Adipose tissue (tissue), 3 donors: Measurements from ENCODE around the gene H2BK1. TPM values are rescaled to one million over a fixed set of nuclear protein-coding genes. Genes with fewer than 3 reads are reported as not detected.

Source experiments
- H3K27ac ChIP-seq: one replicate; pipeline ENCODE4 v1.5.1; 2013; ENCODE audit warnings: low read depth, low read length
- WGBS, 3 donors: extraction: QIAGEN DNeasy Blood & Tissue Kit; methylation state at CpG; one replicate each; pipeline ENCODE4 v1.1.7; 2013; 5-methylcytosine and 5-hydroxymethylcytosine counted together
- polyA plus RNA-seq, 3 donors: library from polyadenylated mRNA; stranded (reverse); fragments of 200-250 nt; gene quantifications; one replicate each; pipeline ENCODE4 v1.2.3, GENCODE V29; 2013
- donor health status: healthy with polysubstance abuse.
- donor health status: Bipolar disorder and iron deficiency.
- donor health status: healthy.

Gene H2BK1
- polyA plus RNA-seq, 3 donors: not detected

DNA sequence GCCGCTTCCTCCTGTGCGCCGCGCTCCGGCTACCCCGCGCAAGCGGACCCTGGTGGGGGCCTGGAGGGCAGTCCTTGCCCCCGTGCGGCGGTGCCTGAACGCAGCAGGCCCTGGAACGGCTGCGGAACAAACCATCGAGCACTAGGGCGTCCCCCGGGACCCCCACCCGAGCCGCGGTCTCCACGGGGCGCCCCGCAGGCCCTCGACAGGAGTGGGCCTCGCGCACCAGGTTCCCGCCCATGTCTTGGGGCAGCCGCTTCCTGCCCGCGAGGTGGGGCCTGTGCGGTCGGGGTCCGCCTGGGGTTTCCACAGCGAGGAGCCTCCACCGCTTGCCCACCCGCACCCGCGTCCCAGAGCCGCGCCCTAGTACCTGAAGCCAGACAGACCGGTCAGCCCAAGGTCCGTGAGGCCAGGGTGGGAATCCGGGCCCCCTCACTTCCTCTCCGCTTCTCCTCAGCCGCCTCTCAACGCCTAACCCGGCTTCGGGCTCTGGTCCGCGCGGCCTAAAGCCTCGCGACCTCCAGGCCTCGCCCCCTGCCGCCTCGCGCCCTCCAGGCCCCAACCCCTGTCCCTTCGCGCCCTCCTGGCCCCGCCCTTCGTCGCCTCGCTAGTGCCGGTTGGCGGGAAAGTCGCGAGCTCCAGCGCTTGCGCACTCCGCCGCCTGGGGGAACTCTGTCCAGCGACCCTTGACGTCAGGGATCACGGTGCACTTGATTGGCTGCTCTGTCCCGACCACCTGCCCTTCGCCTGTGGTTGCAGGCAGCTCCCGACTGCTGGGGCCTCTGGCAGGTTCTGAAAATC, 35.8 kb downstream of the H2BK1 start:
- 55 to 68% (median 63%) methylated on average over 77 of the region's 77 CpGs for WGBS, 3 donors

DNA sequence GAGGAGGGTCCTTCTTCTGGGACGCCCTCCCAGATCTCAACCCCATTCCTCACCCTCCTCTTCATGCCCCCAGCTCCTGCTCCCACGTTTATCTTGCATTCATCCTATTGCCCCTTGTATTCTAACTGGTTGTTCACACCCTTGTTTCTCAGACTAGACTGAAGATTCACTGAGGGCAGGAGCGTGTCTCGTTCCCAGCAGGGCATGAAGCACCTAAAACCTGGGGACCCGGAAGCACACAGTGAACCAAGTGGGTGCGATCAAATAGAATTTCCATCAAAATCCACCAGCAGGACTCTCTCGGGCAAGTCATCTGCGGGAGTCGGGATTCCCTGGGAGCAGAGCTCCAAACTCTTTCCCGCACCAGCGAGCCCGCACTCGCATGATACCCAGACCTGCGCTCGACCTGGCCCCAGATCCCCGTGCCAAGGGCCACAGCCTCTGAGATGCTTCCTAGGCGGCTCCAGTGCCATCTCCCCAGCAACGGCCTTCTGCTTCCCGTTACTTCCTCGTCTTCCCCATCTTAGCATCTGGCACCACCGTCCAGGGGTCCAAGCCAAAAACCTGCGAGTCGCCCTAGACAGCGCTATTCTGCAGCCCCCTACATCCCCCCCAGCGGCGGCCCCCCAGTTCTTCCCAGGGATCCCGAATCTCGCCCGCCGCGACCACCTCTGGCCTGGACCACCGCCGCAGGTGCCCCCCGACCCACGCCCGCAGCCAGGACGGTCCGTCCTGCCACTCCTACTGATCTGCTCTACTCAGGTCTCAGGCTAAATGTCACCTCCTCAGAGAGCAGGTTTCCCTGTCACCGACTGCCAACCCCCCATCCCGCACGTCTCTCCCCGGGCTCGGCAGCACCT, 36.7 kb downstream of the H2BK1 start:
- no peak overlapping the region for H3K27ac ChIP-seq
- 82 to 87% (median 86%) methylated on average over 33 to 43 of the region's 43 CpGs for WGBS, 3 donors

More for the DNA sequence above, 35.8 kb downstream of the H2BK1 start:
- H3K27ac ChIP-seq: no peak overlapping the region

DNA sequence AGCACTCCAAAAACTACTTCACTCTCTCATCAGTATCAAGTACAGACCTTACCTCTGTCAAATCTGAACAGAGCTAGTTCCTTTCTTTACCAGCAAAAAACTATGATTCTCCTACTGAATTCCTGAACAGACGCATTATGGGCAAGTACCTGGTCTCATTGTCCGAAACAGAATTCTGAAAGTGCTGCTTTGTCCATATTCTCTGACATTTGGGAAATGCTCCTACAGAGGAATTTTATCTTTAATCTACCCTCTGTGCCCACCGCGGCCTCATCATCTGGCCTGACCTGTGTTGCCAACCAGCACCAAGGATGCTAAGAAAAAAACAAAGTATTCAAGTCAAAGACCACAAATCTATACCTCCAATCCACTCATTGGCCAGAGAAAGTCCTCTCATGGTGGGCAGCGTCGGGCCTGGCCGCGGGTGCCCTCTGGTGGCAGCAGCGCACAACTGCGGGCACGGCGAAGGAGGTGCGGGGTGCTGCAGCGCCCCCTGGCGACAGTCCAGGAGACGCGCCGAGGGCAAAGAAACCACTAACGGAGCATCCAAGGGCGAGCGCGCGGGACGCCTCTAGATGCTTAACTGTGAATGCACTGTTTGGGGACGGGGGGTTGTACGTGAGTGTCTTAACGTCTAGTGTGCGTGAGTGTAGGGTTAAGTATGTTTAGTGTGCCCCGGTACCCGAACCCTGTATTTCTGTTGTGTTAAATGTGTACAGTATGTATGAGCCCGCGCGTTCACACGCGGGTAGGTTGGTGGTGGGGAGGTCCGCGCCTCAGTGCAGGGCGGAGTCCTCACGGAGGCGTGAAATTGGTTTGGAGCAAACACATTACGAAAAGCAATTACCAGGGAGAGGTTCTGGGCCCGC, 37.8 kb downstream of the H2BK1 start:
- WGBS, 3 donors: 17 to 22% (median 22%) methylated on average over 42 of the region's 42 CpGs
- no peak overlapping the region for H3K27ac ChIP-seq

DNA sequence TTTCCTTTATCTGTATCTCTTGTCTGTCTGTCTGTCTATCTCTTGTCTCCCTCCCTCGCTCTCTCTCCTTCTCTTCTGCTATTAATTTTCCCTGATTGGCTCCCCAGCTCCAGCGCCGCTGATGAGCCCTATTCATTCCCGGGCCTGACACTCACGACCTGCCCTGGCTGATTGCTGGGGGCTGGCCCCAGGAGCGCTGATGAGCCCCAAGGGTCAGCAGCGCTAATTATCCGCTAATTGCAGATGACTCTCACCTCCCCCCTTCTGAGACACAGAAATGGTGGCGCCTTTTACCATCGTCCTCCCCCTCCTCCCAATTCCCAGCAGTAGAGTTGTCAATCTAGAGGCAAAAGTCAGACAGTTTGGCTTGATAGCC, 41.5 kb downstream of the H2BK1 start:
- H3K27ac ChIP-seq: no peak overlapping the region
- 42 to 49% (median 43%) methylated on average over 10 of the region's 10 CpGs for WGBS, 3 donors

DNA sequence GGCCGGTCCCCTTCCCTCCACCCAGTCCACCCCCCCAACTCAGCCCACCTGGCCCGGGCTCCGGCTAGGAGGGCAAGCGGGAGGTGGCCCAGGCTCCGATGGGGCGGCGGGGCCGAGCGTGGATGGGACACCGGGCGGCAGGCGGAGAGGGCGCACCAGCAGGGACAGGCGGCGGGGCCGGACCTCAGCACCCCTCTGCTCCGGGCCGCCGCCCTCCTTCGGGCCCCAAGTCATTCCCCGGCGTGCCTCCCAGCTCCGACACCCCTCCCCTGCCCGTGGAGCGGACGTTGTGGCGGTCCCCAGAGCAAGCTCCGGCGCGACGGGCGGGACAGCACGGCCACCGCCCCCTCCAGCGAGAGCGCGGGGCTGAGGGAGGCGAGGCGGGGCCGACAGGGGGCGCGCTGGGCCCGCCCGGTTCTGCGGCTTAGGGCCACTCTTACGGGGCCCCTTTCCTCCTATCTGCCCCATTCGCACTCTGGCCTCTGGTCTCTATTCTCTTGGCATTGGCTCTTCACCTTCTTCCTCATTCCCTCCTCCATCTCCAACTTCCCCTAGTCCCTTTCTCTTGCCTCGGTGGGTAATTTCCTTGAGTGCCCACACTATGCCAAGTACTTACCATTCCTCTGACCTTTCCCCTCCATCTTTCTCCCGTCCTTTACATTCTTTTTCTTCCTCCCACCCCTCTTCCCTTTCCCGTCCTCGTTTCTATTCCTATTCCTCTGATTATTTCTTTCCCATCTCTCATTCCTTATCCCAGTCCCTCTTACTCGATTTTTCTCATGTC, 42.1 kb downstream of the H2BK1 start:
- no peak overlapping the region for H3K27ac ChIP-seq
- WGBS, 3 donors: 2% methylated on average over 32 to 52 of the region's 52 CpGs

DNA sequence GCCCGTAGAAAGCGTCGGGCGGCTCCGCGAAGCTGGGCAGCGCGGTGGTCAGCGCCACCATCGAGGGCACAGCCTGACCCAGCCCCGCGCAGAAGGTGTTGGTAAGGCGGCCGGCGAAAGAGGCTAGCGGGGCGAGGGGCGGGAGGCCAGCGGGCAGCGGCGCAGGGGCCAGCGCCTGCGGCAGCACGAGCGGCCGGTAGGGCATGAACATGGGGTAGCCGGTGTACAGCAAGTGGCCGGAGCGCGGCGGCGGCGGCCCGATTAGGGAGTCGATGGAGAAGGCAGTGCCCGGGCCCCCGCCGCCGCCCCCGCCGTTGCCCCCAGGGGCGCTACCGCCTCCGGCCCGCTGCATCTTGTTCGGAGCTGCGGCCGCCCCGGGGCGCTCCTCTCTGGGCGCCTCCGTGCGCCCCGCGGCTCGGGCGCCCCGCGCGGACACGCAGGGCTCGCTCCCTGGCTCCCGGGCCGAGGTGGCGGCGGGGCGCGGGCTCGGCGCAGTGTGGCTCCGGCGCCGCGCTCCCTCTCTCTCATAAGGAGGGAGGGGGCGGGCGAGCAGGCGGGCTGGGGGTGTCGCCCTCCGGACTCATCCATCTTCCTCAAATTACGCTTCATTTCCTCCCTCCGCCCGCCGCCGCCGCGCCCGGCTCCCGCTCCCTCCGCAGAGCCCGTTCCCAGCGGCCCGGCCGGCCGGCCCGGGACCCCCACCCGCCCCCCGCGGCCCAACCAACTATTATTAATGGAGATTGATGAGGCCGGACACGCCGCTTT, 42.9 kb downstream of the H2BK1 start, which contains the start of gene GBX1:
GBX1 (minus strand) TSS at position 498 of the 765 bp plus-strand sequence; CDS start at position 352, 146 bp downstream.
- WGBS, 3 donors: 1% methylated on average over 57 to 100 of the region's 101 CpGs
- H3K27ac ChIP-seq: no peak within 1 kb of the TSS

DNA sequence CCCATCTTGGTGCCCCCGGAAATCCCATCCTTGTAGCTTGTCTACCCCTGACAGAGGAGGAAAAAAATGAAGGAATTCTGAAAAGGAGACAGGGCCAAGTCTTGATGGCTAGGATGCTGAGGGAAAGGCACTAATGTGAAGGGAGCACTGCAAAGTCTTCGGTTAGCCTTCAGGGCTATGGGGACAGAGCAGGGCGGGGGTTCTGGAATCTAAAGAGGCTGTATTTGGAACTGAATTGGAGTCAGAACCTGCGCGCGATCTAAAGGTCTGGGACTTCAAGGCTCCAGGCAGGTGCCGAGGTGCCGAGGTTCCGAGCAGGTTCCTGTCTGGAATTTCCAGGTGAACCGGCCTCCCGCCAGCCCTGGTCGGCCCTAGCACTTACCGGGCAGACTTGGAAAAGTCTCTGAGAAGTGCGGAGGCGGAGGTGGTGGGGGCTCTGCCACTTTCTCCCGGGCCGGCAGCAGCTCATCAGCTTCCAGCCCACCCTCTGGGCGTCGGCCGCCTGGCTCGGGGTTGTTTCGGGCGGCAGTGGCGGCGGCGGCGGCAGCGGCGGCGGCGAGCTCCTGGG, 43.6 kb downstream of the H2BK1 start:
- H3K27ac ChIP-seq: no peak overlapping the region
- WGBS, 3 donors: 11 to 16% (median 12%) methylated on average over 30 to 31 of the region's 31 CpGs

DNA sequence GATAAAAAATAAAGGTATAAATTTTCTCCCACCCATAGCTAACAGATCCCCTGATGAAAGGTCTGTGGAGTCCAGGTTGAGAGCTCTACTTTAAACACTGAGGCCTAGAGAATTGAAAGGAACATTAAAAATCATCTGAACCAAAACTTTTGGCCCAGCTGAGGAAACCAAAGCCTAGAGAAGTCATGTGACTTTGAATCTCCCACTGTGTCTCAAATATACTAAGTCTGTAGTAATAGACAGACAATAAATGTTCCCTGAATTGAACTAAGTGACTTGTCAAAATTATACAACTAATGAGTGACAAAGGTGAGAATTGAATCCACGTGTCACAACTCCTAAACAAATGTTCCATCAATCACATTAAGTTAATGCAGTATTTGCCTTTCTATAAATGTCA, 48.5 kb downstream of the H2BK1 start:
- no peak overlapping the region for H3K27ac ChIP-seq
- 74 to 89% (median 88%) methylated on average over 1 of the region's 1 CpG for WGBS, 3 donors

Other genes starting within 250 kb of the H2BK1 start
- gene KCNH2, start 232.2 kb downstream of the H2BK1 start, polyA plus RNA-seq: 1 to 10 TPM in 1 of 3 donors, under 1 TPM in 2; 0.19 to 3.4 (median 0.22) TPM
- gene NOS3, start 219.5 kb downstream of the H2BK1 start, polyA plus RNA-seq: 10 to 100 TPM in 2 of 3 donors, 1 to 10 TPM in 1; 4.1 to 36.9 (median 23.3) TPM
- 1 to 10 TPM in 1 of 3 donors, under 1 TPM in 2; 0.11 to 2.1 (median 0.37) TPM for gene ATG9B, start 186.0 kb downstream of the H2BK1 start, polyA plus RNA-seq
- gene ABCB8, start 182.0 kb downstream of the H2BK1 start, polyA plus RNA-seq: 10 to 100 TPM; 11.2 to 24.0 (median 14.6) TPM
- gene ASIC3, start 162.0 kb downstream of the H2BK1 start, polyA plus RNA-seq: 1 to 10 TPM; 1.3 to 7.6 (median 2.8) TPM
- 1 to 10 TPM; 5.9 to 9.1 (median 7.8) TPM for gene CDK5, start 152.6 kb downstream of the H2BK1 start, polyA plus RNA-seq
- 10 to 100 TPM; 63.7 to 73.3 (median 64.8) TPM for gene SLC4A2, start 150.9 kb downstream of the H2BK1 start, polyA plus RNA-seq
- 100 to 1,000 TPM in 1 of 3 donors, 10 to 100 TPM in 2; 53.0 to 104 (median 91.8) TPM for gene FASTK, start 129.7 kb downstream of the H2BK1 start, polyA plus RNA-seq
- gene TMUB1, start 127.0 kb downstream of the H2BK1 start, polyA plus RNA-seq: 10 to 100 TPM; 33.3 to 56.8 (median 44.0) TPM
- 10 to 100 TPM; 35.9 to 67.0 (median 51.9) TPM for gene AGAP3, start 124.0 kb downstream of the H2BK1 start, polyA plus RNA-seq
- not detected for gene GBX1, start 42.8 kb downstream of the H2BK1 start, polyA plus RNA-seq
- not detected for gene ASB10, start 23.2 kb downstream of the H2BK1 start, polyA plus RNA-seq
- 10 to 100 TPM; 11.3 to 32.4 (median 20.1) TPM for gene ABCF2, start 16.7 kb upstream of the H2BK1 start, polyA plus RNA-seq
- gene CHPF2, start 22.0 kb upstream of the H2BK1 start, polyA plus RNA-seq: 10 to 100 TPM in 2 of 3 donors, 1 to 10 TPM in 1; 9.9 to 19.1 (median 10.9) TPM
- gene SMARCD3, start 38.2 kb upstream of the H2BK1 start, polyA plus RNA-seq: 10 to 100 TPM; 10.8 to 44.8 (median 32.2) TPM
- gene NUB1, start 131.3 kb upstream of the H2BK1 start, polyA plus RNA-seq: 10 to 100 TPM; 25.0 to 40.6 (median 29.1) TPM
- gene WDR86, start 199.6 kb upstream of the H2BK1 start, polyA plus RNA-seq: 10 to 100 TPM in 2 of 3 donors, 1 to 10 TPM in 1; 1.3 to 20.0 (median 13.6) TPM
- gene CRYGN, start 229.7 kb upstream of the H2BK1 start, polyA plus RNA-seq: under 1 TPM in 2 of 3 donors, not detected in 1; 0.34 to 0.68 TPM